ENCODE data around the gene HES2.

- TF ChIP-seq CTCF (IDR thresholded peaks at IDR 0.05; ENCODE audit: poor library complexity, severe bottlenecking) (no peak), EZH2 (IDR thresholded peaks at IDR 0.05; ENCODE audit: borderline replicate concordance, insufficient read depth, low read length, poor library complexity, severe bottlenecking) (no peak), SMC3 (conservative IDR thresholded peaks at IDR 0.05; ENCODE audit: poor library complexity) (no peak)
Observed at GRCh38 chr1:6463120-6463412, 43.3 kb upstream of the HES2 start.
